GM19193 (cell line): Measurements from ENCODE around the gene CYB5D1.
A peak's percentile ranks its signal among the peaks of the same experiment; 100 is the strongest.

ENCODE experiments used
- POLR2A ChIP-seq: IDR thresholded peaks from 4 replicates; pipeline ENCODE4 v1.6.1; 2011; ENCODE audit not compliant: insufficient read depth, insufficient read length; ENCODE audit errors: extremely low read depth

CYB5D1 gene

GRCh38 chr17:7882068-7882467, 24.3 kb downstream of the CYB5D1 start:
- TF ChIP-seq POLR2A: no peak

GRCh38 chr17:7882629-7883028, 24.8 kb downstream of the CYB5D1 start:
- no peak for TF ChIP-seq POLR2A

- no peak for TF ChIP-seq POLR2A
Measured at GRCh38 chr17:7883781-7884386, 26.1 kb downstream of the CYB5D1 start.

- TF ChIP-seq POLR2A: no peak
Measured at GRCh38 chr17:7884581-7885366, 27.0 kb downstream of the CYB5D1 start.

- peak; percentile 66 for TF ChIP-seq POLR2A
Measured at GRCh38 chr17:7885367-7886226, 27.8 kb downstream of the CYB5D1 start.

- TF ChIP-seq POLR2A: no peak
Measured at GRCh38 chr17:7886227-7887037, 28.6 kb downstream of the CYB5D1 start.

- no peak for TF ChIP-seq POLR2A
Measured at GRCh38 chr17:7887038-7887481, 29.3 kb downstream of the CYB5D1 start.

GRCh38 chr17:7887482-7888183, 29.8 kb downstream of the CYB5D1 start:
- no peak for TF ChIP-seq POLR2A

GRCh38 chr17:7888184-7888920, 30.5 kb downstream of the CYB5D1 start, which contains the start of gene CHD3:
TSS of gene CHD3 (plus strand) at chr17:7888789. CDS start at chr17:7889001, 212 bp downstream.
- TF ChIP-seq POLR2A: no peak

GRCh38 chr17:7889166-7889955, 31.6 kb downstream of the CYB5D1 start:
- TF ChIP-seq POLR2A: no peak

- TF ChIP-seq POLR2A: no peak
Measured at GRCh38 chr17:7893187-7893880, 35.5 kb downstream of the CYB5D1 start.

GRCh38 chr17:7894226-7894625, 36.4 kb downstream of the CYB5D1 start:
- no peak for TF ChIP-seq POLR2A

GRCh38 chr17:7894866-7895265, 37.1 kb downstream of the CYB5D1 start:
- no peak for TF ChIP-seq POLR2A
